HepG2 (cell line): ENCODE measurements around the gene CSF3R. TPM values are rescaled to one million over a fixed set of nuclear protein-coding genes. Genes with fewer than 3 reads are reported as not detected.
A peak's percentile ranks its signal among the peaks of the same experiment; 100 is the strongest.

Experiments
- ATAC-seq: fragments of 200-7000 bp; cut with Tn5 transposase; 3 replicates; pipeline ENCODE4 v1.9.1; 2020; ENCODE audit warnings: mild to moderate bottlenecking, moderate library complexity
- BruUV-seq: library from RNA; stranded (reverse); fragments of 400-500 nt; replicated peaks from 2 replicates; lab custom pipeline; 2021; lab: Mats Ljungman, UMichigan
- CTCF ChIA-PET: fragments of 300-600 bp; formaldehyde crosslinking; extraction: SDS; loops from one replicate; lab custom pipeline; 2021; ENCODE audit warnings: low total read pairs, inconsistent platforms, low intra/inter-chr PET ratio; lab: Yijun Ruan, JAX
- POLR2A ChIA-PET: fragments of 350-600 bp; sonication (Branson Sonifier 250); formaldehyde crosslinking; loops from one replicate; lab custom pipeline; 2020; ENCODE audit warnings: antibody characterized with exemption, inconsistent platforms; lab: Yijun Ruan, JAX
- DNase-seq: peaks from one replicate; pipeline ENCODE4 v3.0.0-alpha.2; 2015; ENCODE audit warnings: low spot score
- FAIRE-seq: peaks from 3 replicates; lab custom pipeline; 2011; peaks lifted over from hg19 to GRCh38; lab: Jason Lieb, UNC
- H2AFZ ChIP-seq: one replicate; pipeline ENCODE4 v1.6.1; 2011; ENCODE audit warnings: low read length, inconsistent platforms
- H3K27ac ChIP-seq: fragments of 300-600 bp; 3 replicates; pipeline ENCODE4 v1.8.0; 2011; ENCODE audit warnings: mixed run types, mild to moderate bottlenecking, mixed read lengths, low read length, inconsistent platforms; ENCODE audit not compliant: insufficient read depth; ENCODE audit errors: extremely low read length
- H3K27me3 ChIP-seq, 2 experiments: fragments of 200-600 bp in 1 of 2; 2 replicates in 1 of 2; 3 replicates in 1 of 2; pipeline versions ENCODE4 v1.6.0 to v1.8.0; 2011; ENCODE audit warnings: low read length in 2 of 2, mild to moderate bottlenecking in 2 of 2, moderate library complexity in 2 of 2, inconsistent platforms in 1 of 2; ENCODE audit not compliant: insufficient read depth in 2 of 2, control insufficient read depth in 1 of 2
- H3K36me3 ChIP-seq, 2 experiments: fragments of 200-600 bp in 1 of 2; replicated peaks in 1 of 2; 2 replicates in 1 of 2; 3 replicates in 1 of 2; pipeline versions ENCODE4 v1.5.1 to v1.8.0; 2011; ENCODE audit warnings: low read length in 2 of 2, inconsistent platforms in 1 of 2; ENCODE audit not compliant: insufficient read depth in 2 of 2, control insufficient read depth in 1 of 2
- H3K4me1 ChIP-seq: 2 replicates; pipeline ENCODE4 v1.5.1; 2012; ENCODE audit warnings: low read length, inconsistent platforms; ENCODE audit not compliant: insufficient read depth
- H3K4me2 ChIP-seq: 2 replicates; pipeline ENCODE4 v1.6.0; 2011; ENCODE audit warnings: low read depth, low read length, inconsistent platforms
- H3K4me3 ChIP-seq, 3 experiments: fragments of 200-600 bp in 1 of 3; sonication (generic), shearing (Covaris generic) in 1 of 3; replicated peaks in 1 of 3; 2 replicates each; pipeline ENCODE4 v1.5.1; 2011 to 2016; ENCODE audit warnings: low read length in 3 of 3, inconsistent platforms in 2 of 3, low read depth in 2 of 3, mild to moderate bottlenecking in 2 of 3, control low read depth in 1 of 3, mixed read lengths in 1 of 3; ENCODE audit not compliant: insufficient read depth in 1 of 3
- H3K79me2 ChIP-seq: one replicate; pipeline ENCODE4 v1.6.1; 2011; ENCODE audit warnings: low read length, inconsistent platforms; ENCODE audit not compliant: insufficient read depth
- H3K9ac ChIP-seq: 2 replicates; pipeline ENCODE4 v1.6.0; 2011; ENCODE audit warnings: mild to moderate bottlenecking, low read depth, low read length, inconsistent platforms; ENCODE audit not compliant: insufficient read depth
- H3K9me3 ChIP-seq: 2 replicates; pipeline ENCODE4 v1.5.1; 2012; ENCODE audit warnings: mild to moderate bottlenecking, low read length
- H4K20me1 ChIP-seq: 2 replicates; pipeline ENCODE4 v1.6.0; 2011; ENCODE audit warnings: inconsistent platforms, mild to moderate bottlenecking, low read length, moderate library complexity; ENCODE audit not compliant: insufficient read depth
- CTCF ChIP-seq: sonication (generic); formaldehyde crosslinking; IDR thresholded peaks from 2 replicates; pipeline ENCODE4 v1.5.0; 2020; ENCODE audit warnings: mild to moderate bottlenecking, missing genetic modification reagents, moderate library complexity
- HBP1 ChIP-seq: IDR thresholded peaks from 2 replicates; pipeline ENCODE4 v1.6.1; 2016; ENCODE audit warnings: low read depth, control low read depth
- IKZF4 ChIP-seq: sonication (generic); formaldehyde crosslinking; IDR thresholded peaks from 2 replicates; pipeline ENCODE4 v1.5.1; 2020; ENCODE audit warnings: borderline replicate concordance, mild to moderate bottlenecking, low read depth, missing genetic modification reagents; ENCODE audit errors: not compliant biosample characterization
- ONECUT2 ChIP-seq: sonication (generic); formaldehyde crosslinking; IDR thresholded peaks from 2 replicates; pipeline ENCODE4 v1.4.0; 2020; ENCODE audit warnings: missing genetic modification reagents
- SALL1 ChIP-seq: sonication (generic); formaldehyde crosslinking; IDR thresholded peaks from 2 replicates; pipeline ENCODE4 v1.8.0; 2022; ENCODE audit warnings: mild to moderate bottlenecking, missing genetic modification reagents
- SETDB1 ChIP-seq: sonication (generic); formaldehyde crosslinking; IDR thresholded peaks from 2 replicates; pipeline ENCODE4 v1.5.1; 2020; ENCODE audit warnings: missing genetic modification reagents, mild to moderate bottlenecking, borderline replicate concordance
- SP4 ChIP-seq: sonication (generic); formaldehyde crosslinking; IDR thresholded peaks from 2 replicates; pipeline ENCODE4 v1.8.1; 2023; ENCODE audit warnings: mild to moderate bottlenecking, missing genetic modification reagents
- WGBS: methylation state at CpG from one replicate; pipeline ENCODE4 v1.1.6; 2017; ENCODE audit warnings: low lambda C conversion rate; 5-methylcytosine and 5-hydroxymethylcytosine counted together
- in situ Hi-C: cut with HindIII; loops from 2 replicates; pipeline ENCODE4 v1.10.0; 2017; ENCODE audit warnings: low pct_unique_long_range_greater_than_20kb; ENCODE audit not compliant: extremely low pct_ligation_motif_present
- intact Hi-C: fragments of 100-400 bp; cut with micrococcal nuclease; formaldehyde crosslinking; loops from one replicate; pipeline ENCODE4 v1.10.0; 2022; ENCODE audit not compliant: unreplicated experiment
- polyA plus RNA-seq, 8 experiments: library from polyadenylated mRNA; depleted of rRNA in 3 of 8; stranded (reverse) in 7 of 8; unstranded in 1 of 8; fragments of >200 nt; fragmentation: Illumina TruSeq in 4 of 8; extraction: Trizol in 4 of 8; gene quantifications; 2 replicates each; pipeline versions ENCODE4 v1.2.1 to v1.2.3, GENCODE V29; 2011 to 2016; ENCODE audit warnings: low read depth in 4 of 8, missing spikeins in 1 of 8, mixed read lengths in 1 of 8; ENCODE audit not compliant: insufficient read depth in 1 of 8
- total RNA-seq, 5 experiments: library from RNA; depleted of rRNA; stranded (reverse); fragments of >200 nt; fragmentation: Illumina TruSeq; extraction: Trizol; gene quantifications; 2 replicates each; pipeline ENCODE4 v1.2.3, GENCODE V29; 2016; ENCODE audit warnings: low read depth in 1 of 5
- TF ChIP-seq, protein P1 (sequence below): sonication (generic); formaldehyde crosslinking; IDR thresholded peaks from 2 replicates; pipeline ENCODE4 v1.9.0; 2022; ENCODE audit warnings: missing genetic modification reagents, mild to moderate bottlenecking, borderline replicate concordance
- TF ChIP-seq, protein P2 (sequence below): sonication (generic); formaldehyde crosslinking; IDR thresholded peaks from 2 replicates; pipeline ENCODE4 v1.4.0; 2020; ENCODE audit warnings: missing genetic modification reagents

CSF3R gene
- total and polyA plus RNA-seq, 2 of the 13 experiments (the other 11 are each of a cell fraction or from before 2014, with no cell fraction given), result 11.9 to 28.8 TPM

GRCh38 chr1:36481771-36482723 lies 666 bp downstream of the CSF3R start:
- H4K20me1 ChIP-seq, result no peaks in the 10 kb centered on the region
- H3K27ac ChIP-seq, result peak overlapping the region; percentile 64
- peak; percentile 29 for ATAC-seq
- intact Hi-C loops (no loop called here), in situ Hi-C loops (no loop called here)
- CTCF ChIA-PET, result no interaction called here
- WGBS, result 16% methylated on average over 23 of the region's 26 CpGs
- H3K4me1 ChIP-seq, result peaks cover 53% of the 10 kb centered on the region
- POLR2A ChIA-PET, result interaction anchor here (0.7 to 2.6 kb wide), 5 partner anchors 10 to 96 kb away, joined by 3 to 21 read pairs (median 5); partner anchors contain the start of gene MRPS15
- H3K27me3 ChIP-seq, result no peaks in the 10 kb centered on the region; a peak in 1 of 5 replicates
- no peak for DNase-seq
- no peak for FAIRE-seq
- no peaks in the 10 kb centered on the region for H3K79me2 ChIP-seq
- TSS peak; percentile 33 for BruUV-seq
- H3K4me3 ChIP-seq, result peak overlapping the region; percentile 53 to 83 (median 64)
- H3K36me3 ChIP-seq, result peaks cover 0 to 3% of the 10 kb centered on the region in 2 experiments; a peak in 1 of 5 replicates
- H3K9ac ChIP-seq, result peak overlapping the region; percentile 83
- H3K4me2 ChIP-seq, result peak overlapping the region; percentile 93
- peak overlapping the region; percentile 65 for H2AFZ ChIP-seq
- H3K9me3 ChIP-seq, result no peaks in the 10 kb centered on the region
- TF ChIP-seq SETDB1 (CRISPR knock-in tag) (0 out of 2 replicates have a peak, but pooled peaks have one; percentile 24), HBP1 (0 out of 2 replicates have a peak, but pooled peaks have one; percentile 31), CTCF (no peak), SP4 (CRISPR knock-in tag) (0 out of 2 replicates have a peak, but pooled peaks have one; percentile 15), IKZF4 (CRISPR knock-in tag) (peak; percentile 40), SALL1 (CRISPR knock-in tag) (0 out of 2 replicates have a peak, but pooled peaks have one; percentile 43), ONECUT2 (CRISPR knock-in tag) (no peak)
- TF ChIP-seq, protein P1, sequence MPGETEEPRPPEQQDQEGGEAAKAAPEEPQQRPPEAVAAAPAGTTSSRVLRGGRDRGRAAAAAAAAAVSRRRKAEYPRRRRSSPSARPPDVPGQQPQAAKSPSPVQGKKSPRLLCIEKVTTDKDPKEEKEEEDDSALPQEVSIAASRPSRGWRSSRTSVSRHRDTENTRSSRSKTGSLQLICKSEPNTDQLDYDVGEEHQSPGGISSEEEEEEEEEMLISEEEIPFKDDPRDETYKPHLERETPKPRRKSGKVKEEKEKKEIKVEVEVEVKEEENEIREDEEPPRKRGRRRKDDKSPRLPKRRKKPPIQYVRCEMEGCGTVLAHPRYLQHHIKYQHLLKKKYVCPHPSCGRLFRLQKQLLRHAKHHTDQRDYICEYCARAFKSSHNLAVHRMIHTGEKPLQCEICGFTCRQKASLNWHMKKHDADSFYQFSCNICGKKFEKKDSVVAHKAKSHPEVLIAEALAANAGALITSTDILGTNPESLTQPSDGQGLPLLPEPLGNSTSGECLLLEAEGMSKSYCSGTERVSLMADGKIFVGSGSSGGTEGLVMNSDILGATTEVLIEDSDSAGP (CRISPR knock-in tag), result peak; percentile 43; the same call in 1 of the 2 replicates
- TF ChIP-seq, protein P2, sequence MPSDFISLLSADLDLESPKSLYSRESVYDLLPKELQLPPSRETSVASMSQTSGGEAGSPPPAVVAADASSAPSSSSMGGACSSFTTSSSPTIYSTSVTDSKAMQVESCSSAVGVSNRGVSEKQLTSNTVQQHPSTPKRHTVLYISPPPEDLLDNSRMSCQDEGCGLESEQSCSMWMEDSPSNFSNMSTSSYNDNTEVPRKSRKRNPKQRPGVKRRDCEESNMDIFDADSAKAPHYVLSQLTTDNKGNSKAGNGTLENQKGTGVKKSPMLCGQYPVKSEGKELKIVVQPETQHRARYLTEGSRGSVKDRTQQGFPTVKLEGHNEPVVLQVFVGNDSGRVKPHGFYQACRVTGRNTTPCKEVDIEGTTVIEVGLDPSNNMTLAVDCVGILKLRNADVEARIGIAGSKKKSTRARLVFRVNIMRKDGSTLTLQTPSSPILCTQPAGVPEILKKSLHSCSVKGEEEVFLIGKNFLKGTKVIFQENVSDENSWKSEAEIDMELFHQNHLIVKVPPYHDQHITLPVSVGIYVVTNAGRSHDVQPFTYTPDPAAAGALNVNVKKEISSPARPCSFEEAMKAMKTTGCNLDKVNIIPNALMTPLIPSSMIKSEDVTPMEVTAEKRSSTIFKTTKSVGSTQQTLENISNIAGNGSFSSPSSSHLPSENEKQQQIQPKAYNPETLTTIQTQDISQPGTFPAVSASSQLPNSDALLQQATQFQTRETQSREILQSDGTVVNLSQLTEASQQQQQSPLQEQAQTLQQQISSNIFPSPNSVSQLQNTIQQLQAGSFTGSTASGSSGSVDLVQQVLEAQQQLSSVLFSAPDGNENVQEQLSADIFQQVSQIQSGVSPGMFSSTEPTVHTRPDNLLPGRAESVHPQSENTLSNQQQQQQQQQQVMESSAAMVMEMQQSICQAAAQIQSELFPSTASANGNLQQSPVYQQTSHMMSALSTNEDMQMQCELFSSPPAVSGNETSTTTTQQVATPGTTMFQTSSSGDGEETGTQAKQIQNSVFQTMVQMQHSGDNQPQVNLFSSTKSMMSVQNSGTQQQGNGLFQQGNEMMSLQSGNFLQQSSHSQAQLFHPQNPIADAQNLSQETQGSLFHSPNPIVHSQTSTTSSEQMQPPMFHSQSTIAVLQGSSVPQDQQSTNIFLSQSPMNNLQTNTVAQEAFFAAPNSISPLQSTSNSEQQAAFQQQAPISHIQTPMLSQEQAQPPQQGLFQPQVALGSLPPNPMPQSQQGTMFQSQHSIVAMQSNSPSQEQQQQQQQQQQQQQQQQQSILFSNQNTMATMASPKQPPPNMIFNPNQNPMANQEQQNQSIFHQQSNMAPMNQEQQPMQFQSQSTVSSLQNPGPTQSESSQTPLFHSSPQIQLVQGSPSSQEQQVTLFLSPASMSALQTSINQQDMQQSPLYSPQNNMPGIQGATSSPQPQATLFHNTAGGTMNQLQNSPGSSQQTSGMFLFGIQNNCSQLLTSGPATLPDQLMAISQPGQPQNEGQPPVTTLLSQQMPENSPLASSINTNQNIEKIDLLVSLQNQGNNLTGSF (CRISPR knock-in tag), result no peak
